HCT116 (cell line): ENCODE results near the gene FBN1. TPM values are rescaled to one million over a fixed set of nuclear protein-coding genes. Genes with fewer than 3 reads are reported as not detected.

ENCODE experiments used
- ATAC-seq: fragments of 200-7000 bp; cut with Tn5 transposase; 2 replicates; pipeline ENCODE4 v1.9.1; 2020; ENCODE audit warnings: mild to moderate bottlenecking, moderate library complexity
- BruUV-seq: library from RNA; stranded (reverse); fragments of 400-500 nt; replicated peaks from 2 replicates; lab custom pipeline; 2021; lab: Mats Ljungman, UMichigan
- CTCF ChIA-PET: fragments of 300-600 bp; sonication (Branson Sonifier 250); formaldehyde crosslinking; loops from one replicate; lab custom pipeline; 2021; ENCODE audit warnings: antibody characterized with exemption; lab: Charles Lee
- POLR2A ChIA-PET: fragments of 300-600, 350-600 bp; sonication (Branson Sonifier 250); formaldehyde crosslinking; loops from one replicate; lab custom pipeline; 2021; ENCODE audit warnings: antibody characterized with exemption; lab: Charles Lee
- RAD21 ChIA-PET, 2 experiments: fragments of 300-600 bp; sonication (Branson Sonifier 250); formaldehyde crosslinking; loops; one replicate each; lab custom pipeline; 2023; ENCODE audit warnings: low total read pairs in 2 of 2; ENCODE audit not compliant: uncharacterized antibody in 2 of 2, unreplicated experiment in 2 of 2, low non-redundant PET in 1 of 2; lab: Charles Lee
- DNase-seq: peaks from one replicate; pipeline ENCODE4 v3.0.0-alpha.2; 2010; ENCODE audit warnings: low read depth, low spot score
- H2AFZ ChIP-seq: fragments of 200-600 bp; shearing (Covaris generic), sonication (generic); 2 replicates; pipeline ENCODE4 v1.6.1; 2017; ENCODE audit warnings: low read depth, mixed run types, mixed read lengths, antibody characterized with exemption, low read length; ENCODE audit not compliant: poor library complexity, severe bottlenecking
- H3K27ac ChIP-seq: 2 replicates; pipeline ENCODE4 v1.5.1; 2012; ENCODE audit warnings: low read depth, low read length
- H3K27me3 ChIP-seq: fragments of 200-600 bp; sonication (generic); 2 replicates; pipeline ENCODE4 v1.6.1; 2016; ENCODE audit warnings: mixed run types, low read length, mixed read lengths; ENCODE audit not compliant: insufficient read depth
- H3K36me3 ChIP-seq, 2 experiments: fragments of 200-500 bp in 1 of 2; fragments of 200-600 bp in 1 of 2; sonication (Bioruptor generic) in 1 of 2; sonication (generic) in 1 of 2; 2 replicates each; pipeline versions ENCODE4 v1.5.1 to v1.6.1; 2014 to 2016; ENCODE audit warnings: low read length in 2 of 2, inconsistent platforms in 1 of 2, mixed read lengths in 1 of 2, mixed run types in 1 of 2; ENCODE audit not compliant: insufficient read depth in 2 of 2, control insufficient read depth in 1 of 2
- H3K4me1 ChIP-seq, 2 experiments: fragments of 200-600 bp in 1 of 2; sonication (generic) in 1 of 2; 2 replicates each; pipeline versions ENCODE4 v1.5.1 to v1.6.1; 2012 to 2017; ENCODE audit warnings: low read length in 2 of 2, inconsistent platforms in 1 of 2, mild to moderate bottlenecking in 1 of 2, mixed read lengths in 1 of 2, mixed run types in 1 of 2, moderate library complexity in 1 of 2; ENCODE audit not compliant: insufficient read depth in 2 of 2, control insufficient read depth in 1 of 2
- H3K4me2 ChIP-seq: fragments of 200-600 bp; sonication (generic); 2 replicates; pipeline ENCODE4 v1.6.1; 2017; ENCODE audit warnings: mixed run types, low read length, mixed read lengths
- H3K4me3 ChIP-seq, 2 experiments: fragments of 200-600 bp in 1 of 2; sonication (generic) in 1 of 2; replicated peaks in 1 of 2; 2 replicates each; pipeline ENCODE4 v1.5.1; 2011 to 2016; ENCODE audit warnings: low read length in 2 of 2, control low read depth in 1 of 2, low read depth in 1 of 2, mild to moderate bottlenecking in 1 of 2, mixed read lengths in 1 of 2, mixed run types in 1 of 2
- H3K79me2 ChIP-seq: fragments of 200-600 bp; sonication (generic); 2 replicates; pipeline ENCODE4 v1.6.1; 2017; ENCODE audit warnings: mild to moderate bottlenecking, mixed run types, low read length, moderate library complexity, mixed read lengths; ENCODE audit not compliant: insufficient read depth
- H3K9ac ChIP-seq: fragments of 200-600 bp; sonication (generic); 2 replicates; pipeline ENCODE4 v1.6.1; 2016; ENCODE audit warnings: low read length, mixed read lengths
- H3K9me2 ChIP-seq: fragments of 200-600 bp; sonication (generic), shearing (Covaris generic); 2 replicates; pipeline ENCODE4 v1.6.1; 2017; ENCODE audit warnings: mixed run types, mild to moderate bottlenecking, moderate library complexity; ENCODE audit not compliant: insufficient read depth
- H3K9me3 ChIP-seq, 2 experiments: fragments of 200-500 bp in 1 of 2; fragments of 200-600 bp in 1 of 2; sonication (Bioruptor generic) in 1 of 2; sonication (generic) in 1 of 2; 2 replicates each; pipeline ENCODE4 v1.6.1; 2014 to 2017; ENCODE audit warnings: low read length in 2 of 2, mixed read lengths in 2 of 2, inconsistent platforms in 1 of 2, low read depth in 1 of 2, mild to moderate bottlenecking in 1 of 2, mixed run types in 1 of 2, moderate library complexity in 1 of 2; ENCODE audit not compliant: control insufficient read depth in 1 of 2, insufficient read depth in 1 of 2
- H4K20me1 ChIP-seq: fragments of 200-600 bp; sonication (generic), shearing (Covaris generic); 2 replicates; pipeline ENCODE4 v1.6.1; 2017; ENCODE audit warnings: mixed run types, mild to moderate bottlenecking, moderate library complexity; ENCODE audit not compliant: insufficient read depth
- ATF3 ChIP-seq: IDR thresholded peaks from 2 replicates; pipeline ENCODE4 v1.6.1; 2012
- CBX3 ChIP-seq: IDR thresholded peaks from 2 replicates; pipeline ENCODE4 v1.6.1; 2012; ENCODE audit warnings: low read depth
- CEBPB ChIP-seq: IDR thresholded peaks from 2 replicates; pipeline ENCODE4 v1.6.1; 2012; ENCODE audit warnings: low read depth
- CTCF ChIP-seq, 3 experiments: fragments of 200-600 bp in 1 of 3; sonication (generic) in 1 of 3; IDR thresholded peaks in 2 of 3; conservative IDR thresholded peaks in 1 of 3; 2 replicates each; pipeline ENCODE4 v1.5.1; 2012 to 2017; ENCODE audit warnings: low read depth in 2 of 3, low read length in 2 of 3, antibody characterized with exemption in 1 of 3, borderline replicate concordance in 1 of 3, control low read depth in 1 of 3, mild to moderate bottlenecking in 1 of 3, mixed read lengths in 1 of 3, mixed run types in 1 of 3, moderate library complexity in 1 of 3; ENCODE audit not compliant: insufficient read depth in 1 of 3
- EGR1 ChIP-seq: IDR thresholded peaks from 2 replicates; pipeline ENCODE4 v1.6.1; 2012; ENCODE audit warnings: low read depth
- ELF1 ChIP-seq: IDR thresholded peaks from 2 replicates; pipeline ENCODE4 v1.6.1; 2012; ENCODE audit warnings: low read depth, borderline replicate concordance
- EZH2phosphoT487 ChIP-seq: fragments of 200-600 bp; IDR thresholded peaks from 2 replicates; pipeline ENCODE4 v1.6.1; 2018; ENCODE audit warnings: antibody characterized with exemption, borderline replicate concordance
- JUND ChIP-seq: IDR thresholded peaks from 2 replicates; pipeline ENCODE4 v1.6.1; 2012
- POLR2AphosphoS5 ChIP-seq: IDR thresholded peaks from 2 replicates; pipeline ENCODE4 v1.6.1; 2011; ENCODE audit warnings: mild to moderate bottlenecking, low read depth, low read length, moderate library complexity
- RAD21 ChIP-seq: IDR thresholded peaks from 2 replicates; pipeline ENCODE4 v1.6.1; 2012; ENCODE audit warnings: low read depth, mild to moderate bottlenecking
- REST ChIP-seq: IDR thresholded peaks from 2 replicates; pipeline ENCODE4 v1.6.1; 2012; ENCODE audit warnings: low read depth
- SIN3A ChIP-seq: IDR thresholded peaks from 2 replicates; pipeline ENCODE4 v1.6.1; 2012; ENCODE audit warnings: low read depth
- SP1 ChIP-seq: IDR thresholded peaks from 2 replicates; pipeline ENCODE4 v1.6.1; 2012; ENCODE audit warnings: low read depth
- SRF ChIP-seq: IDR thresholded peaks from 2 replicates; pipeline ENCODE4 v1.6.1; 2012; ENCODE audit warnings: low read depth
- TCF7L2 ChIP-seq: IDR thresholded peaks from 2 replicates; pipeline ENCODE4 v1.7.0; 2011; ENCODE audit warnings: borderline replicate concordance, inconsistent platforms; ENCODE audit not compliant: insufficient read depth, insufficient read length; ENCODE audit errors: extremely low read depth
- ZBTB33 ChIP-seq: IDR thresholded peaks from 2 replicates; pipeline ENCODE4 v1.6.1; 2011; ENCODE audit warnings: mild to moderate bottlenecking, low read length, moderate library complexity; ENCODE audit not compliant: insufficient replicate concordance; ENCODE audit errors: extremely low read depth
- ZNF274 ChIP-seq: fragments of 200-500 bp; sonication (Bioruptor generic); IDR thresholded peaks from 2 replicates; pipeline ENCODE4 v1.6.1; 2014; ENCODE audit warnings: mild to moderate bottlenecking, low read depth, low read length, inconsistent platforms
- intact Hi-C: fragments of 100-400 bp; cut with micrococcal nuclease; formaldehyde crosslinking; loops from 2 replicates; pipeline ENCODE4 v1.10.0; 2022
- total RNA-seq: library from RNA; stranded (reverse); gene quantifications from one replicate; pipeline ENCODE4 v1.2.1, GENCODE V29; 2021; ENCODE audit not compliant: unreplicated experiment

FBN1 gene
- total RNA-seq, 1 experiment from 2014 or later: 1.7 TPM

- no peak for TF ChIP-seq ZBTB33
Measured at GRCh38 chr15:48616216-48616615, 29.3 kb downstream of the FBN1 start (continued).

GRCh38 chr15:48614051-48614450 is 31.5 kb downstream of the FBN1 start:
- no peak overlapping the region for H3K4me3 ChIP-seq
- intact Hi-C loops: no loop called here
- no peaks in the 10 kb centered on the region for H4K20me1 ChIP-seq
- no peaks in the 10 kb centered on the region for H3K79me2 ChIP-seq
- H3K4me1 ChIP-seq: no peaks in the 10 kb centered on the region
- H3K36me3 ChIP-seq: no peaks in the 10 kb centered on the region
- H2AFZ ChIP-seq: no peak overlapping the region
- ChIA-PET POLR2A (no interaction called here), RAD21 (no interaction called here)
- H3K27ac ChIP-seq: no peak overlapping the region
- no peaks in the 10 kb centered on the region for H3K9me3 ChIP-seq
- no peak overlapping the region for H3K4me2 ChIP-seq
- no TSS peak for BruUV-seq
- no peaks in the 10 kb centered on the region for H3K27me3 ChIP-seq
- no peak overlapping the region for H3K9ac ChIP-seq
- ATAC-seq (no peak), DNase-seq (no peak)
- TF ChIP-seq ELF1 (no peak), ZNF274 (no peak), ATF3 (no peak), SIN3A (no peak), CEBPB (no peak), RAD21 (no peak), EGR1 (no peak), REST (no peak), POLR2AphosphoS5 (no peak), CBX3 (no peak), SP1 (no peak), JUND (no peak), EZH2phosphoT487 (no peak), SRF (no peak), TCF7L2 (no peak), CTCF (IDR thresholded peaks at IDR 0.05 in 2 of 3, conservative IDR thresholded peaks at IDR 0.05 in 1 of 3; ENCODE audit: borderline replicate concordance in 1 of 3, insufficient read depth in 1 of 3, low read depth in 2 of 3, low read length in 2 of 3) (no peak)
- TF ChIP-seq, all 23 proteins: peak for 0
- CTCF ChIA-PET: no interaction called here
- no peaks in the 10 kb centered on the region for H3K9me2 ChIP-seq
